MCF 10A (cell line): ENCODE measurements around the gene TRIM39. TPM values are rescaled to one million over a fixed set of nuclear protein-coding genes. Genes with fewer than 3 reads are reported as not detected.
A peak's percentile ranks its signal among the peaks of the same experiment; 100 is the strongest.

ENCODE experiments used
- BruUV-seq: library from RNA; stranded (reverse); fragments of 400-500 nt; replicated peaks from 2 replicates; lab custom pipeline; 2021; lab: Mats Ljungman, UMichigan
- CTCF ChIA-PET: fragments of 300-600 bp; sonication (Branson Sonifier 250); formaldehyde crosslinking; extraction: SDS; loops from one replicate; lab custom pipeline; 2021; ENCODE audit warnings: antibody characterized with exemption, inconsistent platforms; lab: Yijun Ruan, JAX
- POLR2A ChIA-PET: fragments of 300-600, 350-650 bp; sonication (Branson Sonifier 250); formaldehyde crosslinking; extraction: SDS; loops from one replicate; lab custom pipeline; 2020; ENCODE audit warnings: antibody characterized with exemption, inconsistent platforms; lab: Yijun Ruan, JAX
- DNase-seq: peaks from one replicate; pipeline ENCODE4 v3.0.0-alpha.2; 2018; ENCODE audit not compliant: unreplicated experiment
- H3K27ac Mint-ChIP-seq: one replicate; pipeline ENCODE4 v1.8.0; 2022; ENCODE audit warnings: mild to moderate bottlenecking, low read depth, mixed read lengths; ENCODE audit not compliant: unreplicated experiment
- H3K27me3 Mint-ChIP-seq: one replicate; pipeline ENCODE4 v1.8.0; 2022; ENCODE audit warnings: mixed read lengths; ENCODE audit not compliant: insufficient read depth, unreplicated experiment
- H3K36me3 Mint-ChIP-seq: one replicate; pipeline ENCODE4 v1.8.0; 2022; ENCODE audit warnings: mild to moderate bottlenecking, moderate library complexity, mixed read lengths; ENCODE audit not compliant: insufficient read depth, unreplicated experiment
- H3K4me1 Mint-ChIP-seq: one replicate; pipeline ENCODE4 v1.8.0; 2022; ENCODE audit warnings: mixed read lengths; ENCODE audit not compliant: insufficient read depth, unreplicated experiment
- H3K4me3 Mint-ChIP-seq: one replicate; pipeline ENCODE4 v1.8.0; 2022; ENCODE audit warnings: mild to moderate bottlenecking, moderate library complexity, mixed read lengths; ENCODE audit not compliant: unreplicated experiment
- H3K9me3 Mint-ChIP-seq: one replicate; pipeline ENCODE4 v1.8.0; 2022; ENCODE audit warnings: mixed read lengths; ENCODE audit not compliant: unreplicated experiment
- intact Hi-C: fragments of 100-400 bp; cut with micrococcal nuclease; formaldehyde crosslinking; loops from 2 replicates; pipeline ENCODE4 v1.14.1; 2022
- total RNA-seq: library from RNA; stranded (reverse); gene quantifications from 2 replicates; pipeline ENCODE4 v1.2.3, GENCODE V29; 2022
- TF ChIP-seq, protein P1 (sequence below): fragments of 200-600 bp; IDR thresholded peaks from one replicate; pipeline ENCODE4 v1.8.0; 2022; ENCODE audit warnings: antibody characterized with exemption, mild to moderate bottlenecking; ENCODE audit not compliant: unreplicated experiment

TRIM39 gene
- total RNA-seq, 1 experiment from 2014 or later = 18.6 TPM

GRCh38 chr6:30341728-30342127 lies 15.0 kb downstream of the TRIM39 start:
- ChIA-PET POLR2A (no interaction called here), CTCF (interaction anchor here (0.7 kb wide), 1 partner anchor 125 kb away, joined by 6 read pairs; no protein-coding TSS in a partner anchor)
- Mint-ChIP-seq H3K27ac (no peak overlapping the region), H3K9me3 (no peaks in the 10 kb centered on the region), H3K27me3 (no peaks in the 10 kb centered on the region), H3K4me1 (peaks cover 7% of the 10 kb centered on the region), H3K4me3 (no peak overlapping the region), H3K36me3 (peaks cover 39% of the 10 kb centered on the region)
- no TSS peak for BruUV-seq
- DNase-seq = no peak
- TF ChIP-seq, protein P1, sequence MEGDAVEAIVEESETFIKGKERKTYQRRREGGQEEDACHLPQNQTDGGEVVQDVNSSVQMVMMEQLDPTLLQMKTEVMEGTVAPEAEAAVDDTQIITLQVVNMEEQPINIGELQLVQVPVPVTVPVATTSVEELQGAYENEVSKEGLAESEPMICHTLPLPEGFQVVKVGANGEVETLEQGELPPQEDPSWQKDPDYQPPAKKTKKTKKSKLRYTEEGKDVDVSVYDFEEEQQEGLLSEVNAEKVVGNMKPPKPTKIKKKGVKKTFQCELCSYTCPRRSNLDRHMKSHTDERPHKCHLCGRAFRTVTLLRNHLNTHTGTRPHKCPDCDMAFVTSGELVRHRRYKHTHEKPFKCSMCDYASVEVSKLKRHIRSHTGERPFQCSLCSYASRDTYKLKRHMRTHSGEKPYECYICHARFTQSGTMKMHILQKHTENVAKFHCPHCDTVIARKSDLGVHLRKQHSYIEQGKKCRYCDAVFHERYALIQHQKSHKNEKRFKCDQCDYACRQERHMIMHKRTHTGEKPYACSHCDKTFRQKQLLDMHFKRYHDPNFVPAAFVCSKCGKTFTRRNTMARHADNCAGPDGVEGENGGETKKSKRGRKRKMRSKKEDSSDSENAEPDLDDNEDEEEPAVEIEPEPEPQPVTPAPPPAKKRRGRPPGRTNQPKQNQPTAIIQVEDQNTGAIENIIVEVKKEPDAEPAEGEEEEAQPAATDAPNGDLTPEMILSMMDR = no peak
- intact Hi-C loops = no loop called here

GRCh38 chr6:30344191-30344867 lies 17.6 kb downstream of the TRIM39 start:
- Mint-ChIP-seq H3K27ac (peak overlapping the region; percentile 39), H3K9me3 (no peaks in the 10 kb centered on the region), H3K4me3 (peak overlapping the region; percentile 78), H3K4me1 (peaks cover 7% of the 10 kb centered on the region), H3K36me3 (peaks cover 26% of the 10 kb centered on the region), H3K27me3 (no peaks in the 10 kb centered on the region)
- TF ChIP-seq, protein P1 = no peak
- ChIA-PET POLR2A (interaction anchor here (0.7 to 1.0 kb wide), 3 partner anchors 16 to 30 kb away, joined by 3 to 4 read pairs (median 3); partner anchors contain the start of gene TRIM39), CTCF (no interaction called here)
- intact Hi-C loops = no loop called here
- no peak for DNase-seq
- BruUV-seq = no TSS peak

GRCh38 chr6:30344868-30345671 lies 18.3 kb downstream of the TRIM39 start, which contains the start of gene RPP21:
TSS of gene RPP21 (plus strand) at chr6:30345156. CDS start at chr6:30345172, 16 bp downstream.
- POLR2A ChIA-PET = interaction anchor here (0.7 to 1.0 kb wide), 3 partner anchors 15 to 31 kb away, joined by 3 to 4 read pairs (median 3); partner anchors contain the start of gene TRIM39
- intact Hi-C loops = no loop called here
- H3K27me3 Mint-ChIP-seq = no peaks in the 10 kb centered on the region
- no TSS peak for BruUV-seq
- peak within 1 kb of the TSS; percentile 78 for H3K4me3 Mint-ChIP-seq
- peaks cover 7% of the 10 kb centered on the region for H3K4me1 Mint-ChIP-seq
- TF ChIP-seq, protein P1 = no peak
- CTCF ChIA-PET = no interaction called here
- H3K36me3 Mint-ChIP-seq = peaks cover 26% of the 10 kb centered on the region
- no peaks in the 10 kb centered on the region for H3K9me3 Mint-ChIP-seq
- H3K27ac Mint-ChIP-seq = peak within 1 kb of the TSS; percentile 39
- peak; percentile 76 for DNase-seq

GRCh38 chr6:30345852-30346251 lies 19.1 kb downstream of the TRIM39 start:
- intact Hi-C loops = loop anchor here (2.0 kb wide), 1 partner anchor 127 kb away; no protein-coding TSS in a partner anchor
- Mint-ChIP-seq H3K4me1 (peaks cover 12% of the 10 kb centered on the region), H3K27ac (peak overlapping the region; percentile 39), H3K36me3 (peaks cover 21% of the 10 kb centered on the region), H3K27me3 (no peaks in the 10 kb centered on the region), H3K4me3 (peak overlapping the region; percentile 78), H3K9me3 (no peaks in the 10 kb centered on the region)
- no peak for DNase-seq
- TF ChIP-seq, protein P1 = no peak
- TSS peak; percentile 51 for BruUV-seq
- ChIA-PET CTCF (interaction anchor here (0.8 kb wide), 1 partner anchor 107 kb away, joined by 3 read pairs; no protein-coding TSS in a partner anchor), POLR2A (interaction anchor here (0.7 to 1.2 kb wide), 2 partner anchors 21 to 131 kb away, joined by 3 read pairs; no protein-coding TSS in a partner anchor)
